GM18508 (cell line): Measurements from ENCODE around the gene EXOC5.

Experiments
- ATAC-seq: cut with Tn5 transposase; IDR thresholded peaks from one replicate; pipeline ENCODE4 v1.9.1; 2021; ENCODE audit warnings: moderate number of reproducible peaks; ENCODE audit not compliant: insufficient read depth, unreplicated experiment

EXOC5 gene, protein sequence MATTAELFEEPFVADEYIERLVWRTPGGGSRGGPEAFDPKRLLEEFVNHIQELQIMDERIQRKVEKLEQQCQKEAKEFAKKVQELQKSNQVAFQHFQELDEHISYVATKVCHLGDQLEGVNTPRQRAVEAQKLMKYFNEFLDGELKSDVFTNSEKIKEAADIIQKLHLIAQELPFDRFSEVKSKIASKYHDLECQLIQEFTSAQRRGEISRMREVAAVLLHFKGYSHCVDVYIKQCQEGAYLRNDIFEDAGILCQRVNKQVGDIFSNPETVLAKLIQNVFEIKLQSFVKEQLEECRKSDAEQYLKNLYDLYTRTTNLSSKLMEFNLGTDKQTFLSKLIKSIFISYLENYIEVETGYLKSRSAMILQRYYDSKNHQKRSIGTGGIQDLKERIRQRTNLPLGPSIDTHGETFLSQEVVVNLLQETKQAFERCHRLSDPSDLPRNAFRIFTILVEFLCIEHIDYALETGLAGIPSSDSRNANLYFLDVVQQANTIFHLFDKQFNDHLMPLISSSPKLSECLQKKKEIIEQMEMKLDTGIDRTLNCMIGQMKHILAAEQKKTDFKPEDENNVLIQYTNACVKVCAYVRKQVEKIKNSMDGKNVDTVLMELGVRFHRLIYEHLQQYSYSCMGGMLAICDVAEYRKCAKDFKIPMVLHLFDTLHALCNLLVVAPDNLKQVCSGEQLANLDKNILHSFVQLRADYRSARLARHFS

GRCh38 chr14:57268161-57269069 is at the start of gene EXOC5, which contains the start of gene AP5M1:
EXOC5 (minus strand) TSS chr14:57268905; CDS start chr14:57268648, 257 bp downstream.
AP5M1 (plus strand) TSS chr14:57268971; CDS start chr14:57269315, 344 bp downstream.
- ATAC-seq: peak; percentile 64

DNA sequence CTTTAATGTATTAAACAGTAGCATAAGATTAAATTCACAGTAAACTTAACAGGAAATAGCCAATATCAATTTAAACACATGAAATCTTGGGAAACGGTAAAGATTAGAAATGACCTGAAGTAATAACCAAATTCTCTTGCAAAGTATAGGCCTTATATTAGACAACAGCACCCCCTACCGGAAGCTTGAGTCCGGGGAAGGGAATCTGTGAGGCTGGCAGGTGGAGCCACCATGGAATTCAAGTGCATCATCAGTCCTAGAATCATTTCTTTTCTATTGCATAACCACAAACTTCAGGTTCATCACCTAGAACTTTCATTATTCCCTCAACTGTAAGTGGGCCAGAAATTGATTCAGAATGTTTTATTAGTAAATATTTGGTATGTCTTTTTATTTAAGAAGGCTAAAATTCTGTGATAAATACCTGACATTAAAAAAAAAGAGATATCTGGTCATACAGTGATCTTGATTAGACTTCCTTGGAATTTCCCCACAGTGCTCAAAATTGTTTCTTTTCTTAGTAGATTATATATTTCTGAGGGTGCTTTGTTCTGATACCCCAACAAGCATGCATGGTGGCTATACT is 48.6 kb upstream of the EXOC5 start:
- ATAC-seq: no peak

DNA sequence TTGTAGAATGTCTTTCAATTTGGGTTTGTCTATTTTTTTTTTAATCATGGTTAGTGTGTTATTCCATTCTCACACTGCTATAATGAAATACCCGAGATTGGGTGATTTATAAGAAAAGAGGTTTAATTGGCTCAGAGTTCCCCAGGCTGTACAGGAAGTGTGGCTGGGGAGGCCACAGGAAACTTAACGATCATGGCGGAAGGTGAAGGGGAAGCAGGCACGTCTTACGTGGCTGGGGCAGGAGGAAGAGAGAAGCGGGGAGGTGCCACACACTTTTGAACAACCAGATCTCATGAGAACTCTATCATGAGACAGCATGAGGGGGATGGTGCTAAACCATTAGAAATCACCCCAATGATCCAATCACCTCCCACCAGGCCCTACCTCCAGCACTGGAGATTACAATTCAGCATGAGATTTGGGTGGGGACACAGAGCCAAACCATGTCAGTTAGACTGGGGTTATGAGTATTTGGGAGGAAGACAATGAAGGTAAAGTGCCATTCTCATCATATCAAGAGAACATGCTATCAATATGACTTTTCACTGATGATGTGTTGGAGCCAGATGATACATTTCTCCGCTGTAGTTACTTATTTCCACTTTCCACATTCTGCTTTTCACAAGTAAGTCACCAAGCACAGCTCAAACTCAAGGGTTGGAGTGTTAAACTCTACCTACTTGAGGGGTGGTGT is 45.8 kb upstream of the EXOC5 start:
- no peak for ATAC-seq

GRCh38 chr14:57302883-57303282 is 34.2 kb upstream of the EXOC5 start:
- no peak for ATAC-seq

DNA sequence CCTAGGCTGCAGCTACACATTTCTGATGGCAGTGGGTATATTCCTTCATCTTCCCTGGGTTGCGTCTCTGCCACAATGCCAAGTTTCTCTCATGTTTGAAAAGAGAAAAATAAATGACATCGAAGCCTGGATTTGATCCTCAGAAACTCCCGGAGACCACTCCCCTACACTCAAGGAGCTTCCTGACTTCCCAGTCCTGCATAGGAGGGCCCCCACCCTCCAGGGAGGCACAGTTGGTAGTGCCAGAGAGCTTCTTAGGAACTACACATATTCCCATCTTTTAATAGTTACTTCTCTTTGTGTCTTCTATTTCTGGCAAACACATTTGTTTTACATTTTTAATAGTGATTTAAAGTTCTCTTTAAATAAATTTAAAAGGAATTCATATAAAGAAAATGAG is 30.8 kb upstream of the EXOC5 start:
- ATAC-seq: no peak

- no peak for ATAC-seq
These were observed 29.1 kb upstream of the EXOC5 start for GRCh38 chr14:57297852-57298251.

GRCh38 chr14:57295239-57295638 is 26.5 kb upstream of the EXOC5 start:
- no peak for ATAC-seq

DNA sequence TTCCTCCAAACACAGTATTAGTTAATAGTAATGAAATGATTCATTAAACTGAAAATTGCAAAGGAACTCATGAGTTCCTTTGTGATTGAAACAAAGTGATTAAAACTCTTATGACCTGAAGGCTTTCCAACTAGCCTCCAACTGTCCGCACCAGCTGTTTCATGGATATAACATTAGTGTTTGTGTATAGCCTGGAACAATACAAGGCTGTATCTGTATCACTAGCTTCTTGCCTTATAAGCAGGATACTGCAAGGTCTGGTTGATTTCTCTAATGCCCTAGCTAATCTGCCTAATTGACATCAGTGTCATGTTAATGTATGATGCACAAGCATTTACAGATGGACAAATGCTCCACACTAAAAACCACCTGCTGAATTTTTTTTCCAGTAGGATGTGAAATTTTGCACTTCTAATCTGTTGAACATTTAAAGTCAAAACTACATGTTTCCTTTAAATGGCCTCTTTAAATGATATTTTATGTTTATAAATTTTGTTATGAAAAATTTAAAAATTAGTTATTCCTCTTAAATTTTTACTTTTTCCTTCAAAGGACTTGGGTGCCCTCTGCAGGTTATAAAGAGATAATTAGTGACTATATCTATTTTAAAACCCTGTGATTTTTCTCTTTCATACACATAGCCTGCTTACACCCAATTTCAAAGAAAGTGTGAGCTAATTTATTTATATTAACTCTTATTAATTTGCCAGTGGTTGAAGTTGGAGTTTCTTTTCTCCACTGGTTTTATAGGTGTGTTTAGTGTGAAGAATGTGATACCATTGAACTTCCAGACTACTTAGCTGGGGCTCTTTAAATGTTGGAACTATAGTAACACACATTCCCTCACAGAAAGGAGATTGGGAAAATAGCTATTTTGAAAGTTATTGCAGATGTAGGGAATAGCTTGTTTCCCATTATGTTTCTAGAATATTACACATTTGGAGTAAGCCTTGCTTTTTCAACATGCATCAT is 25.4 kb upstream of the EXOC5 start:
- no peak for ATAC-seq

DNA sequence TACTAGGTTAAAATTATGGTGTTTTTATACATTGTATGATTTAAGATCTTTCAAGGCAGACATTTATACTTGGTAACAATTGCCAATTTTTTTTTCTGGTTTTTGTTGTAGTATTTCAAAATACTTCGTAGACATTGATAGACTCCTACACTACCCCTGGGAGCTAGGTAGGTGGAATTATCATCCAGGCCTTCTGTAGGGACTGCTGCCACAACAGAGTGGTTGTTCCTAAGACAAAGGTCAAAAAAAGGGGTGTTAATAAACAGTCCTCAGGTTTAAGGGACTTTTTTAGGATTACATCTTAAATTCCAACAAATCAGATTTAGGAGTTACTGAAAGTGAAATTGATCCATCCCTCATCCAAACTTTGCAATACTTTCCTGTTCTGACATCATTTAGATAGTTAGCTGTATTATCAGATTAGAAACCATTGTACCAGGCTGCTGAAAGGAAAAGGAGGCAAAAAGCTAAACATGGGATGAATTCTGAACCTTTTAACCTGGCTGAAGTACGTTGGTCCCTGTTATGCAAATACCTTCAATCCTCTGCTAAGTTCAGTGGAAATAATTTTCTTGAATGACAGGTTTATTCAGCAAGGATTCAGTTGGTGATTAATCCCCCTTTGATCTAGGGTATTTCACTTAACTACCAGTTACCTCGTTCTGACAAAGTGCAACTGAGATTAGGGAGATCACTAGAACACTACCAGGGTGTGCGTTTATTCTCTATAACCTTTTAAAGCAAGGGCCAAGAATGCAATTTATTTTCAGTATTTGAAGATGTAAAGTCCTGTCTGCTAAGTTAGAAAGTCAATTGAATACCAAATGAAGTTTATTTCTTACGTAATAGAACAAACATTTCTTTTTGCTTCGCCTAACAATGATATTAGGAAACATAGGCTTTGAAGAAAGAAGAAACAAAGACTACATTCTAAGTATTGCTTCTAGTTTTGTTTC is 23.3 kb upstream of the EXOC5 start:
- ATAC-seq: no peak

DNA sequence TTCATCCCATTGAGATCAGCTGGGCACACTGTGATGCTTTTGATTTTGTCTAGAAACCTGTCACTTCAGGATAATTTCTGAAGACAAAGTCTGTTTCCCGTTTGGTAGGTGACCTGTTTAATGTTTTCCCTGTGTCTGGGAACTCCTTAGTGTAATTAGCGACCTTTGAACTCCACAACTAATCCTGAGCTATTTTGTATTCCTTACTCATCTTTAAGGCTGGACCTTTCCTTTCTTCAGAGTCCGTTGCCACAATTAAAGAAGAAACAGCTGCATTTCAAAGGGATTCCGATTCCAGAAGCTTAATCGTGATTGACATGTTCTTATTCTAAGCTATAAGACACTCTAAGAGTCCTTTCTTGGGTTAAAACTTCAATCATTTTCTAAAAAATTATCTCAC is 22.0 kb upstream of the EXOC5 start:
- ATAC-seq: no peak

GRCh38 chr14:57287745-57288144 is 19.0 kb upstream of the EXOC5 start:
- no peak for ATAC-seq

DNA sequence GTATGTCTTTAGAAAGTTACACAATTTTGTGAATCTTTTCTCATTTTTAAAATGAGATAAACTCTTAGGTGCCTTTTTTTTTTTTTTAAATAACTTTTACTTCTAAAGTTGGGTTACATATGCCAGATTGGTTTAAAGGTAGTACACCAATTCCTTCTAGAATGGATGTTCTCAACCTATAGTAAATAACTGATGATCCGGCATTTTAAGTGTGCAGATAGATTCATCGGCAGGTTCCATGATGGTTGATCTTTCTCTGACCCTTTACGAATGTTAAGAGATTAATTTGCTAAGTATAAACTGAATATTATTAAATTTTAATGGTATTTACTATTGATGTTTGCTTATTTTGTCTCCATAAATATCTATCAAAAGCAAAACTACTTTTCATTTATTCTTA is 8.4 kb upstream of the EXOC5 start:
- no peak for ATAC-seq

DNA sequence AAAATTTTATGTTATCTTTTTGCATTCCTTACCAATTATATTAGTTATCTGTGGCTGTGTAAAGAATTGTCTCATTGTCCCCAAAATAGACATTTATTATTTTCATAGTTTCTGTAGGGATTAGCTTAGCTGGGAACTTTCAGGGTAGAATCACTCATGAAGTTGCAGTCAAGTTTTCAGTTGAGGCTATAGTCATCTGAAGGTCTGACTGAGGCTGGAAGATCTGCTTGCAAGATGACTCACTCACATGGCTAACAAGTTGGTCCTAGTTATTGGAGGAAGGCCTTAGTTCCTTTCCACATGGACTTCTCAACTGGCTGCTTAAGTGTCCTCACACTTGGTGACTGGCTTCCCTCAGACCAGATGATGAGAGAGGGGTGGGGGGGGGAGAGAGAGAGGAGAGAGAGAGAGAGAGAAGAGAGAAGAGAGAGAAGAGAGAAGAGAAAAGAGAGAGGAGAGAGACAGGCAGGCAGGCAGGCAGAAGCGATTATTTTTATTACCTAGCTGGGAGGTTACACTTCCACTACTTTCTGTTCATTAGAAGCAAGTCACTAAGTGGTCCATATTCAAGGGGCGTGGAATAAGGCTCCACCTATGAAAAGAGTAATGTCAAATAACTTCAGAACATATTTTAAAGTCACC is 6.4 kb upstream of the EXOC5 start:
- ATAC-seq: no peak

GRCh38 chr14:57274551-57274950 is 5.8 kb upstream of the EXOC5 start:
- no peak for ATAC-seq

DNA sequence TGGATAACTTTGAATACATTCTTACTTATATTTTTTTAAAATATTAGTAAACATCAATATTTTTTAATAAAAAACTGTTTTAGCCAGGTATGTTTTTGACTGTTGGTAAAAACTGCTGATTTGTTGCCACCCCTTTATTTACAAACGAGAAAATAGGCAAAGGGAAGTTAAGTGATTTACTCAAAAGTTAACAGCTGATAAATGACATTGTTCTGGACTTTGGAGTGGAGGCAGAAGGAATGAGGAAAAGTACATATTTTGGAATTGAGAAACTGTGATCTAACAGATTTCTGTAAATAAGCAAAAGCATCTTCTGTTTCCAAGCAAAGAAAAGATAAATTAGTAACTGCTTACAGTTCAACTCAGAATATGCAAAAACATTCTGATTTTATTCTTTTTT is 4.5 kb upstream of the EXOC5 start:
- ATAC-seq: no peak

GRCh38 chr14:57266065-57266464 is 2.6 kb downstream of the EXOC5 start:
- ATAC-seq: no peak

GRCh38 chr14:57262117-57262516 is 6.6 kb downstream of the EXOC5 start:
- no peak for ATAC-seq
